Vagina (tissue), 2 donors: ENCODE data around the gene DNASE1L1. TPM values are rescaled to one million over a fixed set of nuclear protein-coding genes. Genes with fewer than 3 reads are reported as not detected.
"Not testable (repeated sequence)": the region's sequence is repeated elsewhere in the genome, so short reads cannot be mapped to it uniquely, and the experiment has no call there.

Source experiments
- DNase-seq, 2 donors: peaks; one replicate each; pipeline ENCODE4 v3.0.0-alpha.2; 2017; ENCODE audit errors: extremely low spot score in 2 of 2
- H3K27ac ChIP-seq: fragments of 200-600 bp; sonication (generic); one replicate; pipeline ENCODE4 v1.5.1; 2019
- H3K27me3 ChIP-seq: fragments of 200-600 bp; sonication (generic); one replicate; pipeline ENCODE4 v1.5.1; 2019
- H3K36me3 ChIP-seq, 2 donors: fragments of 200-600 bp; sonication (generic); one replicate each; pipeline ENCODE4 v1.5.1; 2017 to 2019
- H3K4me1 ChIP-seq: fragments of 200-600 bp; sonication (generic); one replicate; pipeline ENCODE4 v1.5.1; 2019
- H3K4me3 ChIP-seq, 2 donors: fragments of 200-600 bp; sonication (generic); 1 replicate in 1 of 2; 2 replicates in 1 of 2; pipeline ENCODE4 v1.5.1; 2016 to 2019
- H3K9me3 ChIP-seq: fragments of 200-600 bp; sonication (generic); one replicate; pipeline ENCODE4 v1.5.1; 2019
- POLR2A ChIP-seq, 2 donors: fragments of 450-650 bp; IDR thresholded peaks; one replicate each; pipeline ENCODE4 v1.6.1; 2017; ENCODE audit warnings: antibody characterized with exemption in 2 of 2, mild to moderate bottlenecking in 2 of 2, moderate library complexity in 2 of 2
- POLR2AphosphoS5 ChIP-seq, 2 donors: sonication (generic); formaldehyde crosslinking; IDR thresholded peaks; one replicate each; pipeline ENCODE4 v1.9.0; 2017; ENCODE audit warnings: antibody characterized with exemption in 2 of 2, mild to moderate bottlenecking in 2 of 2, low read depth in 1 of 2; ENCODE audit not compliant: insufficient read depth in 1 of 2
- intact Hi-C: fragments of 100-400 bp; cut with DNase I; formaldehyde crosslinking; loops from one replicate; pipeline ENCODE4 v1.15.1; 2023
- total RNA-seq: library from RNA; depleted of rRNA; stranded (reverse); fragments of >200 nt; gene quantifications from one replicate; pipeline ENCODE4 v1.2.3, GENCODE V29; 2016
- TF ChIP-seq, protein P1 (sequence below), 3 experiments: fragments of 450-650 bp in 2 of 3; fragments of 200-600 bp in 1 of 3; sonication (generic) in 1 of 3; IDR thresholded peaks; one replicate each; pipeline ENCODE4 v1.5.1; 2017 to 2019; ENCODE audit warnings: antibody characterized with exemption in 3 of 3, mild to moderate bottlenecking in 2 of 3, moderate library complexity in 2 of 3

Gene DNASE1L1
- total RNA-seq, 1 donor from 2014 or later: 52.1 TPM

DNA sequence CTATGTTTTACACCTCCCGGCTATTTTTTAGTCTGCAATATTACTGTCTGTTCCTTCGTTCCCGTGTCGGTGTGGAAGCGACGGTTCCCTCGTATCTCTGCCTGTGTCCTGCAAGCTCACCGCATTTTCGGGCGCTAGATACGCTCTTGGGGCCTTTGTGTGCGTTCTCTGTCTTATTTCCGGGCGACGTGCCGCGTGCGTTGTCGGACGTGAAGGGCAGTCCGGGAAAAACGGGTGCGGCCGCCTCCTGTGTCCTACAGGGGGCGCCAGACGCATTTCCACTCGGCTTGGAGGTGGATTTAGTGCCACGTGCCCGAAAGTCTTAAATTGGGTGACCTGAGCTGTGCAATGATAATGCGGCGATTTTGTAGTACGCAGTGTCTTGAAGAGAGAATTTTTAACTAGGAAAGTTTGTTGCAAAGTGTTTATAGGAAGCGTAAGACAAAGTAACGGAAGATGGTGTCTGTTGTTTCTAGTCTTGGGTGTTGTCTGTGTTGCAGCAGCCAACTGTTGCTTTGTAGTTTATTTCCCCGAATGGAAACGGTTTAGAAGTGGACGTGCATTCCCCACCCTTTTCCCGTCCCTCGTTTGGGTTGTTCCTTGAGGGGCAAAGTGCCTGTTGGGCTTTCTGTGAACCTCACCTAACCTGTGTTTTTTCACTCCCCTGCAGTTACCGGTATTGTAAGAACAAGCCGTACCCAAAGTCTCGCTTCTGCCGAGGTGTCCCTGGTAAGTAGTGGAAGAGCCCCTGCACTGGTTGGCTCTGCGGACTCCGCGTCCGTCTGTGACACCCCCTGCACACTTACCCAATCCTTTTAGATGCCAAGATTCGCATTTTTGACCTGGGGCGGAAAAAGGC is 10.2 kb downstream of the DNASE1L1 start:
- no peaks in the 10 kb centered on the region for H3K27me3 ChIP-seq
- H3K4me3 ChIP-seq: peak overlapping the region; percentile 65 to 69
- intact Hi-C loops: loop anchor here (5.0 kb wide), 1 partner anchor 133 kb away; no protein-coding TSS in a partner anchor
- peaks cover 0 to 20% of the 10 kb centered on the region in 2 donors for H3K36me3 ChIP-seq
- DNase-seq: no peak
- no peaks in the 10 kb centered on the region for H3K9me3 ChIP-seq
- TF ChIP-seq POLR2A (IDR thresholded peaks at IDR 0.05) (peak in 1 of 2 donors; percentile 11), POLR2AphosphoS5 (IDR thresholded peaks at IDR 0.05; ENCODE audit: insufficient read depth in 1 of 2, low read depth in 1 of 2) (no peak)
- TF ChIP-seq, protein P1, sequence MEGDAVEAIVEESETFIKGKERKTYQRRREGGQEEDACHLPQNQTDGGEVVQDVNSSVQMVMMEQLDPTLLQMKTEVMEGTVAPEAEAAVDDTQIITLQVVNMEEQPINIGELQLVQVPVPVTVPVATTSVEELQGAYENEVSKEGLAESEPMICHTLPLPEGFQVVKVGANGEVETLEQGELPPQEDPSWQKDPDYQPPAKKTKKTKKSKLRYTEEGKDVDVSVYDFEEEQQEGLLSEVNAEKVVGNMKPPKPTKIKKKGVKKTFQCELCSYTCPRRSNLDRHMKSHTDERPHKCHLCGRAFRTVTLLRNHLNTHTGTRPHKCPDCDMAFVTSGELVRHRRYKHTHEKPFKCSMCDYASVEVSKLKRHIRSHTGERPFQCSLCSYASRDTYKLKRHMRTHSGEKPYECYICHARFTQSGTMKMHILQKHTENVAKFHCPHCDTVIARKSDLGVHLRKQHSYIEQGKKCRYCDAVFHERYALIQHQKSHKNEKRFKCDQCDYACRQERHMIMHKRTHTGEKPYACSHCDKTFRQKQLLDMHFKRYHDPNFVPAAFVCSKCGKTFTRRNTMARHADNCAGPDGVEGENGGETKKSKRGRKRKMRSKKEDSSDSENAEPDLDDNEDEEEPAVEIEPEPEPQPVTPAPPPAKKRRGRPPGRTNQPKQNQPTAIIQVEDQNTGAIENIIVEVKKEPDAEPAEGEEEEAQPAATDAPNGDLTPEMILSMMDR (IDR thresholded peaks at IDR 0.05): peak; percentile 52 to 76 (median 60)
- H3K4me1 ChIP-seq: peaks cover 21% of the 10 kb centered on the region
- H3K27ac ChIP-seq: peak overlapping the region; percentile 88

DNA sequence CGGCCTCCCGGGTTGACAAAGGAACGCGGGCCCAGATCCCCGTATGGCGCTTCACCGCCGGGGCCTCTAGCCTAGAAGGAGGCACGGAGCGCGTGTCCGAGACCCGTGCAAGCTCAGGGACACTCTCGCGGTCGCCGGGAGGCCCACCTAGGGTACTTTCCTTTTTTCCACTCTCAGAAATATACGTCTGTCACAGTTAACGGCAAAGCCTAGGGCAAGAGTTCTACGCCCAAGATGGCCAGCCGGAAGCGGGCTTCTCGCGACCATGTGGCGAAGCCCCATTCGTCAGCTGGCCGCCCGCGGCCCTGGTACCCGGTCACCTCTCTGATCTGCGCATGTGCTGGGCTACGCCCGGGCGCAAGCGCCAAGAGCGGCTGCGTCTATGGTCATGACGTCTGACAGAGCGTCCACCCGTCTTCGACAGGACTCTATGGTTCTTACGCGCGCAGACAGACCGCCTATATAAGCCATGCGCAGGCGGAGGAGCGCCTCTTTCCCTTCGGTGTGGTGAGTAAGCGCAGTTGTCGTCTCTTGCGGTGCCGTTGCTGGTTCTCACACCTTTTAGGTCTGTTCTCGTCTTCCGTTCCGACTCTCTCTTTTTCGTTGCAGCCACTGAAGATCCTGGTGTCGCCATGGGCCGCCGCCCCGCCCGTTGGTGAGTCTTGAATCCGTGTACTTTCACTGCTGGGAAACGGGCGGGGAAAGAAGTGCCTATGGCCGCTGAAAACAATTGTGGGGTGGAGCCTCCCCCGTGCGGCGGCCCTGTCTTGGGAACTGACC is 11.0 kb downstream of the DNASE1L1 start, which contains the start of gene RPL10:
TSS of gene RPL10 (plus strand) at position 490 of the 780 bp plus-strand sequence. CDS start at position 633, 143 bp downstream.
- intact Hi-C loops: loop anchor here (5.0 kb wide), 1 partner anchor 134 kb away; no protein-coding TSS in a partner anchor
- Histone ChIP-seq H3K27ac (peak within 1 kb of the TSS; percentile 88), H3K4me1 (peaks cover 21% of the 10 kb centered on the region), H3K4me3 (peak within 1 kb of the TSS; percentile 65 to 69), H3K27me3 (no peaks in the 10 kb centered on the region), H3K9me3 (no peaks in the 10 kb centered on the region), H3K36me3 (peaks cover 0 to 20% of the 10 kb centered on the region in 2 donors)
- peak in 1 of 2 donors; percentile 98 for DNase-seq
- TF ChIP-seq POLR2A (IDR thresholded peaks at IDR 0.05) (peak in 1 of 2 donors; percentile 79), POLR2AphosphoS5 (IDR thresholded peaks at IDR 0.05; ENCODE audit: insufficient read depth in 1 of 2, low read depth in 1 of 2) (peak; percentile 85 to 94)
- TF ChIP-seq, protein P1 (IDR thresholded peaks at IDR 0.05): no peak

DNA sequence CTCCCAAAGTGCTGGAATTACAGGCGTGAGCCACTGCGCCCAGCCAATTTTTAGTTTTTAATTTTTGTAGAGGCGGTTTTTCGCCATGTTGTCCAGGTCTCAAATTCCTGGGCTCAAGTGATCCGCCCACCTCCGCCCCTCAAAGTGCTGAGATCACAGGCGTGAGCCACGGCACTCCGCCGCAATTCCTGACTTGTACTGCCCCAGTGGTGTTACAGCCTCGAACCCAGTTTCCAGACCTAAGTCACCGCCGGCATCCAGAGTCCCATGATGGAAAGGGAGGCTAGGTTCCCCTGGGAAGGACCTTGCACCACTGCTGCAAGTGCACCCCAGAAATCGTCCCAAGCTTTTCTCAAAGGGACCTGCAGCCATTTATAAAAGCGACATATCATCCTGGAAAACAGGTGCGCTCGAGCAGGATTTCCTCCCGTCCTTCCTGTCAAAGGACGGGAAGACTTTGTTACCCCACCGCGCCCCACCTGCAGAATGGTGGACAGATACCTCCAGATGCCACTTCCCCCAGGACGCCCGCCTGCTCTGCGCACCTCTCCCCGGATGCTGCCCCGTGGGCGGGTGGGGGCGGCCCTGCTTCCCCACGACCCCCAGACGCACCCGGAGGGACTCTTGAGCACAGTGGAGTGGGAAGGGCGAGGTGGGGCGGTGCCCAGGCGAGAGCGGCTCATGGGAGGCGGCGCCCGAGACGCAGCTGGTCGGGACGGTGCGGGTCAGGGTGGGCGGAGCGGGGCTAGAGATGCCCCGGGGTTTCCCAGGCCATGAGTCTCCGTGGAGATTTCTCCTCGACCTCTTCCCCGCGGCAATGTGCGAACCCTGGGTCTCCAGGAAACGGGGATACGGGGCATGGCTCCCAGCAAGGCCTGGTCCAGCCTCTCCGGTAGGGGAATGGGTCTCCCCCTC is 11.8 kb downstream of the DNASE1L1 start:
- no peak for DNase-seq
- H3K27ac ChIP-seq: peak overlapping the region; percentile 88
- intact Hi-C loops: loop anchor here (5.0 kb wide), 1 partner anchor 135 kb away; no protein-coding TSS in a partner anchor

DNA sequence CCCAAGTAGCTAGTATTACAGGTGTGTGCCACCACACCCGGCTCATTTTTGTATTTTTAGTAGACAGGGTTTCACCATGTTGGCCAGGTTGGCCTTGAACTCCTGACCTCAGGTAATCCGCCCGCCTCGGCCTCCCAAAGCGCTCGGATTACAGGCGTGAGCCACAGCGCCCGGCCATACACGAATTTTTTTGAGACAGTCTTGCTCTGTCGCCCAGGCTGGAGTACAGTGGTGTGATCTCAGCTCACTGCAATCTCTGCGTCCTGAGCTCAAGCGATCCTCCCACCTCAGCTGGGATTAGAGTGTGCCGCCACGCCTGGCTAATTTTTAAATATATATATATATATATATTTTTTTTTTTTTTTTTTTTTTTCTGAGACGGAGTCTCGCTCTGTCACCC is 12.7 kb downstream of the DNASE1L1 start:
- not testable (repeated sequence) for H3K27me3 ChIP-seq, H3K27ac ChIP-seq, H3K9me3 ChIP-seq, H3K4me3 ChIP-seq, DNase-seq
- intact Hi-C loops: loop anchor here (5.0 kb wide), 1 partner anchor 136 kb away; no protein-coding TSS in a partner anchor
- peaks cover 17% of the 10 kb centered on the region for H3K4me1 ChIP-seq
- peaks cover 0 to 20% of the 10 kb centered on the region in 2 donors for H3K36me3 ChIP-seq

More for the DNA sequence above, 11.8 kb downstream of the DNASE1L1 start:
- peak overlapping the region; percentile 65 to 69 for H3K4me3 ChIP-seq
- H3K9me3 ChIP-seq: no peaks in the 10 kb centered on the region
- H3K27me3 ChIP-seq: no peaks in the 10 kb centered on the region
- TF ChIP-seq, protein P1 (IDR thresholded peaks at IDR 0.05): no peak
- peak in 1 of 2 donors; percentile 30 for TF ChIP-seq POLR2A (IDR thresholded peaks at IDR 0.05)
- peaks cover 0 to 20% of the 10 kb centered on the region in 2 donors for H3K36me3 ChIP-seq
- peaks cover 21% of the 10 kb centered on the region for H3K4me1 ChIP-seq

DNA sequence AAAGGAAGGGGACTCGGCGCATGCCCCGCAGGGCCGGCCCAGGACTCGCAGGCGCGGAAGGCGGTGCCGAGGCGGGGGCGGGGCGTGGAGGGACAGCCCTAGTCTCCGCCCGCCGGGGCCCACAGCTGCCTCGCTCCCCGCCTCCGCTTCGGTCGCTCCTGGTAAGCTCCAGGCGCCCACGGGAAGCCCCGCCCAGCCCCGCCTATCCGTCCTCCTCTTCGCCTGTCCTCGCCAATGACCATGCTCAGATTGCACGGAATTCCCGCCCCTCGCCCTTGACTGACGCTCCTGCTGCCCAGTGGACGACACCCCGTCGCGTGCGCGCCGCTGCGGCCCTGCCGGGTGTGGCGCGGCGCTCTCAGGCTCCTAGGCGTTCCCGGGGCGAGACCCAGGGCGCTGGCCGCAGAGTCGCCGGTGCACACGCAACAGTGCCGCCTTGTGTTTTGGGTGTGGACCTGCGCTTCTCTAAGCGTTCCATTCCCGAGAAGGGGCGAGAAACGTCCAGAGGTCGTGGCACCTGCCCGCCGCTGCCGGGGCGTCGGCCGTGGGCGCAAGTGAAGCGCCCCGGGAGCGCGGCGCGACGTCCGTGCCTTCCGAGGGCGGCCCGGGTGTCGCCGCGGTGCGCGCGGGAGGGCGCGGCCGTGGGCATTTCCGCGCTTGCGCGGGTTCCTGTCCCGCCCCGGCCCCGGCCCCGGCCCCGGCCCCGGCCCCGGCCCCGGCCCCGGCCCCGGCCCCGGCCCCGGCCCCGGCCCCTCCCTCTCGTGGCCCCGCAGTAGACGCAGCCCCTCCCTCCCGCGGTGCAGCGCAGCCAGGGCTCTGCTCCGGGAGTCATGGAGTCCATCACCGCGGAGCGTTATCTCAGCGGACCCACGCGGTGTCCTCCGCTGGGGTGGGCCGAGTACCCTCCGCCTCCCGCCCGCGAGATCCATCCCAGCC is 19.0 kb downstream of the DNASE1L1 start:
- H3K27me3 ChIP-seq, DNase-seq, H3K9me3 ChIP-seq, H3K27ac ChIP-seq, H3K4me1 ChIP-seq, H3K4me3 ChIP-seq, intact Hi-C loops, H3K36me3 ChIP-seq: not testable (repeated sequence)

DNA sequence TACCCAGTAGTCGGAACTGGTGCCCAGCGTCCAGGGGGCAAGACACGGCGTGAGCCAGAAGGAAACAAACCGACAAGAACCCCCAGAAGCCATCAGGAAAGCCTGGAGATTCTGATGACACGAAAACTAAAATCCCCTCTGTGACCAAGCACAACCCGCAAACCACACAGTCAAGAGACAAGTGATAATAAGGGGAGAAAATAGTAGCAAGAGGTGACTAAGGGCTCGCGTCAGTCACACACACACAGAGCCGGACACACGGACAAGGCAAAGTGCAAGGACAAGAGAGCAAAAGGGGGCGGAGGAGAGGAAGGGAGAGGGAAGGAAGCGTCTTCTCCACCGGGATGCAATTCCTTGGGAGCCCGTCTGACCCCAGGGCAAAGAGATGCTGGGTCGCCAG is 20.4 kb downstream of the DNASE1L1 start:
- H3K27ac ChIP-seq, intact Hi-C loops, H3K27me3 ChIP-seq, H3K4me3 ChIP-seq, H3K36me3 ChIP-seq, DNase-seq, H3K9me3 ChIP-seq, H3K4me1 ChIP-seq: not testable (repeated sequence)

DNA sequence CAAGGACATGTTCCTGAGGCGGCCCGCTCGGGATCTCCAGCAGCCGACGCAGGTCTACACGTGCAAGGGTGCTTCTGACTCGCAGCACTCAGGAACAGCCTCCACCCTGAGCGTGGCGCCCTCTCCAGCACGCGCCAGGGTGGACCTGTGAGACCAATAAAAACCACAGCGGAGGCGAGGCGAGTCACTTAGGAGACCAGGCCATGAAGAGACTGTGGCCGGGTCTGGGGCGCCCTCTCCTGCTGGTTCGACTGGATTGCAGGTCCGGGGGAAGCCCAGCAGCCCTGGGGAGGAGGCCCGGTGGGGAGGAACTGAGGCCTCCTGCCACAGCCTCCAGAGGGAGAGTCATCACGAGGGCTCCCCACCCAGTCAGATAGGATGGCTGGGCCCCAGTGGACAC is 21.0 kb downstream of the DNASE1L1 start:
- H3K4me1 ChIP-seq, H3K4me3 ChIP-seq, H3K9me3 ChIP-seq, H3K27ac ChIP-seq, H3K27me3 ChIP-seq, DNase-seq, intact Hi-C loops, H3K36me3 ChIP-seq: not testable (repeated sequence)
